Astrocyte (in vitro differentiated cells and primary cell): Measurements from ENCODE around the gene CLIC1. TPM values are rescaled to one million over a fixed set of nuclear protein-coding genes. Genes with fewer than 3 reads are reported as not detected.
"Not testable (repeated sequence)": the region's sequence is repeated elsewhere in the genome, so short reads cannot be mapped to it uniquely, and the experiment has no call there.

Source experiments
- DNase-seq: peaks from one replicate; pipeline ENCODE4 v3.0.0-alpha.2; 2010; ENCODE audit warnings: low read depth
- FAIRE-seq: peaks from 2 replicates; lab custom pipeline; 2011; peaks lifted over from hg19 to GRCh38; lab: Jason Lieb, UNC
- H2AFZ ChIP-seq: 2 replicates; pipeline ENCODE4 v1.6.0; 2012; ENCODE audit warnings: low read depth, low read length, inconsistent platforms
- H3K27ac ChIP-seq: 2 replicates; pipeline ENCODE4 v1.5.1; 2011; ENCODE audit warnings: low read depth, low read length, inconsistent platforms
- H3K27me3 ChIP-seq: 2 replicates; pipeline ENCODE4 v1.6.0; 2011; ENCODE audit warnings: low read length, inconsistent platforms; ENCODE audit not compliant: insufficient read depth
- H3K36me3 ChIP-seq: 2 replicates; pipeline ENCODE4 v1.5.1; 2011; ENCODE audit warnings: low read length, inconsistent platforms; ENCODE audit not compliant: insufficient read depth
- H3K4me1 ChIP-seq: 2 replicates; pipeline ENCODE4 v1.5.1; 2011; ENCODE audit warnings: low read length, inconsistent platforms; ENCODE audit not compliant: insufficient read depth
- H3K4me2 ChIP-seq: 2 replicates; pipeline ENCODE4 v1.6.0; 2012; ENCODE audit warnings: low read length, inconsistent platforms
- H3K4me3 ChIP-seq: 2 replicates; pipeline ENCODE4 v1.5.1; 2011; ENCODE audit warnings: low read depth, mild to moderate bottlenecking, low read length, inconsistent platforms; ENCODE audit not compliant: insufficient read depth
- H3K79me2 ChIP-seq: 2 replicates; pipeline ENCODE4 v1.6.0; 2012; ENCODE audit warnings: mild to moderate bottlenecking, low read length, inconsistent platforms; ENCODE audit not compliant: insufficient read depth
- H3K9ac ChIP-seq: 2 replicates; pipeline ENCODE4 v1.6.0; 2012; ENCODE audit warnings: mild to moderate bottlenecking, low read length, inconsistent platforms
- H3K9me3 ChIP-seq: 2 replicates; pipeline ENCODE4 v1.5.1; 2012; ENCODE audit warnings: low read depth, mild to moderate bottlenecking, low read length, inconsistent platforms; ENCODE audit not compliant: insufficient read depth
- H4K20me1 ChIP-seq: 2 replicates; pipeline ENCODE4 v1.6.0; 2012; ENCODE audit warnings: low read length, inconsistent platforms; ENCODE audit not compliant: insufficient read depth
- H3K27ac Mint-ChIP-seq: one replicate; pipeline ENCODE4 v1.8.0; 2021; ENCODE audit warnings: mild to moderate bottlenecking, mixed read lengths; ENCODE audit not compliant: unreplicated experiment
- H3K27me3 Mint-ChIP-seq: one replicate; pipeline ENCODE4 v1.8.0; 2021; ENCODE audit warnings: low read depth, mixed read lengths; ENCODE audit not compliant: unreplicated experiment
- H3K36me3 Mint-ChIP-seq: one replicate; pipeline ENCODE4 v1.8.0; 2021; ENCODE audit warnings: low read depth, mixed read lengths; ENCODE audit not compliant: unreplicated experiment
- H3K4me1 Mint-ChIP-seq: one replicate; pipeline ENCODE4 v1.8.0; 2021; ENCODE audit warnings: low read depth, mixed read lengths; ENCODE audit not compliant: unreplicated experiment
- H3K4me3 Mint-ChIP-seq: one replicate; pipeline ENCODE4 v1.8.0; 2021; ENCODE audit warnings: mild to moderate bottlenecking, moderate library complexity, mixed read lengths; ENCODE audit not compliant: unreplicated experiment
- H3K9me3 Mint-ChIP-seq: one replicate; pipeline ENCODE4 v1.8.0; 2021; ENCODE audit warnings: mild to moderate bottlenecking, mixed read lengths; ENCODE audit not compliant: unreplicated experiment
- CTCF ChIP-seq: IDR thresholded peaks from 2 replicates; pipeline ENCODE4 v1.5.1; 2011; ENCODE audit warnings: low read depth, mild to moderate bottlenecking, inconsistent platforms, low read length, moderate library complexity; ENCODE audit not compliant: insufficient read depth
- EZH2 ChIP-seq: IDR thresholded peaks from 2 replicates; pipeline ENCODE4 v1.6.1; 2012; ENCODE audit warnings: mild to moderate bottlenecking, low read length, inconsistent platforms; ENCODE audit not compliant: insufficient read depth
- total RNA-seq: library from RNA; stranded (reverse); gene quantifications from 2 replicates; pipeline ENCODE4 v1.2.1, GENCODE V29; 2021

The CLIC1 gene
- total RNA-seq, 1 donor from 2014 or later: 518 TPM

- no peaks in the 10 kb centered on the region for H3K79me2 ChIP-seq
- no peak overlapping the region for H3K4me3 ChIP-seq
- Mint-ChIP-seq H3K4me3 (no peak overlapping the region), H3K36me3 (peaks cover 2% of the 10 kb centered on the region), H3K4me1 (peaks cover 6% of the 10 kb centered on the region), H3K27ac (no peak overlapping the region), H3K9me3 (no peaks in the 10 kb centered on the region), H3K27me3 (peaks cover 20% of the 10 kb centered on the region)
- no peaks in the 10 kb centered on the region for H3K36me3 ChIP-seq
- no peak overlapping the region for H3K4me2 ChIP-seq
- H4K20me1 ChIP-seq: no peaks in the 10 kb centered on the region
- H3K9ac ChIP-seq: no peak overlapping the region
- H3K4me1 ChIP-seq: no peaks in the 10 kb centered on the region
- FAIRE-seq: no peak
- no peak overlapping the region for H3K27ac ChIP-seq
- H3K9me3 ChIP-seq: no peaks in the 10 kb centered on the region
- TF ChIP-seq CTCF (no peak), EZH2 (no peak)
- H2AFZ ChIP-seq: no peak overlapping the region
- DNase-seq: no peak
- peaks cover 2% of the 10 kb centered on the region for H3K27me3 ChIP-seq
These were observed 25.1 kb downstream of the CLIC1 start for GRCh38 chr6:31711233-31711632.

GRCh38 chr6:31710523-31711219, 25.7 kb downstream of the CLIC1 start:
- H3K4me1 ChIP-seq: no peaks in the 10 kb centered on the region
- no peaks in the 10 kb centered on the region for H3K36me3 ChIP-seq
- H3K27ac Mint-ChIP-seq: no peak overlapping the region
- no peak overlapping the region for H3K27ac ChIP-seq
- no peaks in the 10 kb centered on the region for H3K9me3 Mint-ChIP-seq
- DNase-seq (no peak), FAIRE-seq (no peak)
- H3K9me3 ChIP-seq: no peaks in the 10 kb centered on the region
- H4K20me1 ChIP-seq: no peaks in the 10 kb centered on the region
- no peak overlapping the region for H3K9ac ChIP-seq
- H3K4me3 Mint-ChIP-seq: no peak overlapping the region
- no peaks in the 10 kb centered on the region for H3K79me2 ChIP-seq
- H3K4me2 ChIP-seq: no peak overlapping the region
- TF ChIP-seq EZH2: no peak
- TF ChIP-seq CTCF: no peak
- peaks cover 2% of the 10 kb centered on the region for H3K27me3 ChIP-seq
- H3K4me3 ChIP-seq: no peak overlapping the region
- peaks cover 2% of the 10 kb centered on the region for H3K36me3 Mint-ChIP-seq
- H3K4me1 Mint-ChIP-seq: peaks cover 6% of the 10 kb centered on the region
- no peak overlapping the region for H2AFZ ChIP-seq
- peaks cover 20% of the 10 kb centered on the region for H3K27me3 Mint-ChIP-seq

- DNase-seq, H3K4me3 ChIP-seq, H3K27ac ChIP-seq, H3K79me2 ChIP-seq, H3K27ac Mint-ChIP-seq, H3K36me3 ChIP-seq, H3K36me3 Mint-ChIP-seq, H3K4me2 ChIP-seq, H3K4me1 ChIP-seq, H2AFZ ChIP-seq, H3K9me3 Mint-ChIP-seq, H3K4me1 Mint-ChIP-seq, H4K20me1 ChIP-seq, H3K4me3 Mint-ChIP-seq, H3K9ac ChIP-seq, FAIRE-seq, H3K27me3 ChIP-seq, H3K9me3 ChIP-seq: not testable (repeated sequence)
- H3K27me3 Mint-ChIP-seq: peaks cover 20% of the 10 kb centered on the region
These were observed 27.2 kb downstream of the CLIC1 start for GRCh38 chr6:31709157-31709556.
